ENCODE data around the gene INSR. TPM values are rescaled to one million over a fixed set of nuclear protein-coding genes. Genes with fewer than 3 reads are reported as not detected.

The INSR gene
- total RNA-seq, 4 donors from 2014 or later, result 67.1 to 120 (median 80.2) TPM

DNA sequence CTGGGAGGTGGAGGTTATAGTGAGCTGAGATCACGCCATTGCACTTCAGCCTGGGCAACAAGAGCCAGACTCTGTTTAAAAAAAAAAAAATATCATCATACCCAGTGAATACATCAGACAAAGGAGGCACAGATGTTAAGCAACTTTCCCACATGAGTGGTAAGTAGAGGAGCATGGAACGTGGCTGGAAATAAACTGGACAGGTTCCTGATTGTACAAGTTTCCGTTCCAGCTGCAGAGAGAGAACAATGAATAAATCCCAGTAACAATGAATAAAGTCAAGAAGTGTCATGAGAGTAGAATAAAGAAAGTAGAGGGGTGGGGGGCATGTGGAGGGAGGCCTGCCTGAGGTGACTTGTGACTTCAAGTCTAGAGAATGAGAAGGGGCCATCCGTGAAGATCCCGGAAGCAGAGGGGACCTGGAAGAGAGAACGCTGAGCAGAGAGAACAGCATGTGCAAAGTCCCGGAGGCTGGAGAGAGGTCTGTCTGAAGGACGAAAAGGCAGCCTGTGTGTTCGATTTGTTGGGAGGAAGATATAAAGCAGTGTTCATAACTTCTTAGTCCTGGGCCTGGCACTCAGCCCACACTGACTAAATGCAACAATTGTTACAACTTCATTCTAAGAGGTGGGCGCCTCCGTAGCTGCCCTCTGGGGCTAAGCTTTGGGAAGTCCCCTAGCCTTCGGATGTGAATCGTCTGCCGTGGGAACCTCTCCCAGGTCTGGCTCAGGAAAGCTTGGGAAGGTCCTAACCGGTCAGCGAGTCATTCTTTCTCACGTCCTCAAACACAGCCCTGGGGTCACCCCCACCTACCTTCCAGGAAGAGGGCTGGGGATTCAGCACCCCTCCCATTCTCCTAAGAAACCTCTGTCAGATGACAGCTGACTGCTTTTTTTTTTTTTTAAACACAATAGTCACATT lies 39.2 kb upstream of the INSR start:
- ATAC-seq (ENCODE audit: low FRiP score) (peak; percentile 38), DNase-seq (ENCODE audit: low spot score) (no peak)
- TF ChIP-seq, protein P1, sequence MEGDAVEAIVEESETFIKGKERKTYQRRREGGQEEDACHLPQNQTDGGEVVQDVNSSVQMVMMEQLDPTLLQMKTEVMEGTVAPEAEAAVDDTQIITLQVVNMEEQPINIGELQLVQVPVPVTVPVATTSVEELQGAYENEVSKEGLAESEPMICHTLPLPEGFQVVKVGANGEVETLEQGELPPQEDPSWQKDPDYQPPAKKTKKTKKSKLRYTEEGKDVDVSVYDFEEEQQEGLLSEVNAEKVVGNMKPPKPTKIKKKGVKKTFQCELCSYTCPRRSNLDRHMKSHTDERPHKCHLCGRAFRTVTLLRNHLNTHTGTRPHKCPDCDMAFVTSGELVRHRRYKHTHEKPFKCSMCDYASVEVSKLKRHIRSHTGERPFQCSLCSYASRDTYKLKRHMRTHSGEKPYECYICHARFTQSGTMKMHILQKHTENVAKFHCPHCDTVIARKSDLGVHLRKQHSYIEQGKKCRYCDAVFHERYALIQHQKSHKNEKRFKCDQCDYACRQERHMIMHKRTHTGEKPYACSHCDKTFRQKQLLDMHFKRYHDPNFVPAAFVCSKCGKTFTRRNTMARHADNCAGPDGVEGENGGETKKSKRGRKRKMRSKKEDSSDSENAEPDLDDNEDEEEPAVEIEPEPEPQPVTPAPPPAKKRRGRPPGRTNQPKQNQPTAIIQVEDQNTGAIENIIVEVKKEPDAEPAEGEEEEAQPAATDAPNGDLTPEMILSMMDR (IDR thresholded peaks at IDR 0.05), result no peak

DNA sequence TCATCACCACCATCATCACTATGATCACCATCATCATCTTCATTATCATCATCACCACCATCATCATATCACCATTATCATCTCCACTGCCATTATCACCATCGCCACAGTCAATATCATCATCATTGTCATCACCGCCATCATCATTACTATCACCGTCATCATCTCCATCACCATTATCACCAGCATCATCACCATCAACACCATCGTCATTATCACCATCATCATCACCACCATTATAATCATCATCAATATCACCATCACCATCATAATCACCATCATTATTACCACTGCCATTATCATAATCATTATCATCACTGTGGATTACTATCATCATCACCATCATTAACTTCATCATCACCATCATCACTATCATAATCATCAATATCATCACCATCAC lies 37.2 kb upstream of the INSR start:
- ATAC-seq (ENCODE audit: low FRiP score), result no peak

DNA sequence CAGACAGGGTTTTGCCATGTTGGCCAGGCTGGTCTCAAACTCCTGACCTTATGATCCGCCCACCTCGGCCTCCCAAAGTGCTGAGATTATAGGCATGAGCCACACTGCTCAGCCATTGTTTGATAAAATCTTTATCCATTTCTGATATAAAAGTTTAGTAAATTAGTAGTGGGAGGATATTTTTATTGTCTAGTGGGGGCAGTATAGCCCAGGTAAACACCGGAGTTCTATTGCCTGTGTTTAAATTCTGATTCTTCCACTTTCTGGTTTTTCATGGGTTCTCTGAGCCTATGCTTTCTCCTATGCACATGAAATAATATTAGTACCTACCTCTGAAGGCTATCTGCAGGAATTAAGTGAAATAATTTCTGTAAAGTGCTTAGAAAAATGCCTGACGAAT lies 34.4 kb upstream of the INSR start:
- no peak for ATAC-seq (ENCODE audit: low FRiP score)
- no peak for DNase-seq (ENCODE audit: low spot score)
- TF ChIP-seq, protein P1 (IDR thresholded peaks at IDR 0.05), result no peak

More for the DNA sequence above, 37.2 kb upstream of the INSR start:
- no peak for DNase-seq (ENCODE audit: low spot score)
- TF ChIP-seq, protein P1 (IDR thresholded peaks at IDR 0.05), result no peak

DNA sequence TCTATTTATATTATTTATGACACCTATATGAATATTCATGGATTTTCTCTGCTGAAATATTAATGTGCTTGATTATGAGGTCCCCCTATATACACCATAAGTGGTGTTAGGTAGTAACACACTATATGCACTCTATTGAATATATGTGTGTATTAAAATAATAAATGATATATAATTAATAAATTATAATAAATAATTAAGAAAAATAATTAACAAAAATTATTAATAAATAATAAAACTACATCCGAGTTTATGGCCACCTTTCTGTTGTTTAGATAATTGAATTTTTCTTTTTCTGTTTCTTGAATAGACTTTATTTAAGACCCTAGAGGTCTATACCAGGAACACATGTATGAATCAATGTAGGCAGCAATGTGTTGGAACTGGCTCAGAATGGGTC lies 33.6 kb upstream of the INSR start:
- TF ChIP-seq, protein P1 (IDR thresholded peaks at IDR 0.05), result no peak
- DNase-seq (ENCODE audit: low spot score) (no peak), ATAC-seq (ENCODE audit: low FRiP score) (no peak)

DNA sequence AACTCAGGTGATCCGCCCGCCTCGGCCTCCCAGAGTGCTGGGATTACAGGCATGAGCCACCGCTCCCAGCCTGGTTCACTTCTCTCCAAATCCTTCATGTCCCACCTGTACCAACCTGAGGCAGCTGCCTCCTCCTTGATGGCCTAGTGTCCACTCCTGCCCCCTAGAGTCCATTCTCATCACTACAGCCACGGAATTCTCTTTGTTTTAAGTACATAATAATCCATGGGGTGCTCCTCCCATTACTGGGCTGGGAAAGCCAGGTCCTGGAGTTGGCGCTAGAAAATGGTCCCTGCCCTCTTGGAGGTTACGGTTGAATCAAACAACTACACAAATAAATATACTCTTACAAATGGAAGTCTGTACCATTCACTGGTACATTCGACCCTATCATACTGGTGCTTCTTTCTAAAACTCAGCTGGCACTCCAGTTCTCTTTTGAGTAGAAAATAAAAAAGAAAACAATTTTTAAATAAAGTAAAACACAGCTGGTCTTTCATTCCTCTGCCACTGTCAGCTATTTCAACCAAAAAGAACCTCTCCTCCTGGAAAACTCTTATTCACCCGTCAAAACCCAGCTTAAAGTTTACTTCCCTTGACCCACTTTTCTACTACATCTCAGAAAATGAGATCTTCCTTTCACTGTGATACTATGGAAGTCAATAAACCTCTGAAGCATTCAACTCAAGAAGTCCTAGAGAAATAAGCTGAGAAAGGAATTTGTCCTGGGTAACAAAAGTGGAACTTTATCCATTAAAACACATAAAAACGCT lies 32.1 kb upstream of the INSR start:
- DNase-seq (ENCODE audit: low spot score) (no peak), ATAC-seq (ENCODE audit: low FRiP score) (no peak)
- TF ChIP-seq, protein P1 (IDR thresholded peaks at IDR 0.05), result no peak

DNA sequence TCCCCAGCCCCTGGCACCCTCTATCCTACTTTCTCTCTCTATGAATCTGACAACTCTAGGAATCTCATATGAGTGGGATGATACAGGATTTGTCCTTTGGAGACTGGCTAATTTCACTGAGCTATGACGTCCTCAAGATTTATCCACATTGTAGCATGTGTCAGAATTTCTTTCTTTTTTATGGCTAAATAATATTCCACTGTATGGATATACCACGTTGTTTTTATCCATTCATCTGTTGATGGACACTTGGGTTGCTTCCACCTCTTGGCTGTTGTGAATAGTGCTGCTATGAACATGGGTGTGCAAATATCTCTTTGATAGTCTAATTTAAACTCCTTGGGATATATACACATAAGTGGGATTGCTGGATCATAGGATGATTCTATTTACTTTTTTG lies 24.0 kb upstream of the INSR start:
- TF ChIP-seq, protein P1 (IDR thresholded peaks at IDR 0.05), result no peak

More for the DNA sequence above, 24.0 kb upstream of the INSR start:
- ATAC-seq (ENCODE audit: low FRiP score) (no peak), DNase-seq (ENCODE audit: low spot score) (no peak)
